ENCODE measurements around the gene PARD3B.

Gene PARD3B

GRCh38 chr2:205654878-205655605 lies 1109.8 kb downstream of the PARD3B start:
- Histone ChIP-seq H3K27ac (ENCODE audit: low read depth, low read length) (no peak overlapping the region), H3F3A (ENCODE audit: control insufficient read depth, insufficient read depth) (no peaks in the 10 kb centered on the region), H3K27me3 (ENCODE audit: control insufficient read depth, low read length) (no peaks in the 10 kb centered on the region), H3K9me2 (replicated peaks; ENCODE audit: control insufficient read depth, low read length) (no peaks in the 10 kb centered on the region), H3K4me1 (ENCODE audit: control insufficient read depth, low read length) (no peaks in the 10 kb centered on the region), H3K4me2 (ENCODE audit: low read length) (no peak overlapping the region), H3K4me3 (ENCODE audit: low read length) (no peak overlapping the region), H4K20me1 (ENCODE audit: control insufficient read depth, insufficient read depth, low read depth, low read length) (no peaks in the 10 kb centered on the region), H3K9me3 (ENCODE audit: control insufficient read depth, insufficient read depth, low read length) (no peaks in the 10 kb centered on the region), H3K36me3 (ENCODE audit: control insufficient read depth, low read length) (no peaks in the 10 kb centered on the region), H3K79me2 (ENCODE audit: control insufficient read depth, low read length) (no peaks in the 10 kb centered on the region)
- no peak for TF ChIP-seq CTCF (IDR thresholded peaks at IDR 0.05; ENCODE audit: low read depth, low read length, poor library complexity, severe bottlenecking)
- no peak for TF ChIP-seq EZH2phosphoT487 (IDR thresholded peaks at IDR 0.05; ENCODE audit: borderline replicate concordance, low read length)

- Histone ChIP-seq H3K4me2 (ENCODE audit: low read length) (no peak overlapping the region), H3K27me3 (ENCODE audit: control insufficient read depth, low read length) (0 out of 2 replicates have a peak, but pooled peaks cover 3% of the 10 kb centered on the region)
Observed at GRCh38 chr2:205655779-205656456, 1110.6 kb downstream of the PARD3B start.

GRCh38 chr2:205656461-205656860 lies 1111.2 kb downstream of the PARD3B start:
- no peak overlapping the region for H3K27ac ChIP-seq (ENCODE audit: low read depth, low read length)

More at GRCh38 chr2:205655779-205656456, 1110.6 kb downstream of the PARD3B start:
- H3K27ac ChIP-seq (ENCODE audit: low read depth, low read length), result no peak overlapping the region
- TF ChIP-seq CTCF (IDR thresholded peaks at IDR 0.05; ENCODE audit: low read depth, low read length, poor library complexity, severe bottlenecking) (no peak), EZH2phosphoT487 (IDR thresholded peaks at IDR 0.05; ENCODE audit: borderline replicate concordance, low read length) (no peak)
- no peaks in the 10 kb centered on the region for H3K79me2 ChIP-seq (ENCODE audit: control insufficient read depth, low read length)
- H3K4me3 ChIP-seq (ENCODE audit: low read length), result no peak overlapping the region
- no peaks in the 10 kb centered on the region for H3K36me3 ChIP-seq (ENCODE audit: control insufficient read depth, low read length)
- H4K20me1 ChIP-seq (ENCODE audit: control insufficient read depth, insufficient read depth, low read depth, low read length), result no peaks in the 10 kb centered on the region
- no peaks in the 10 kb centered on the region for H3K9me3 ChIP-seq (ENCODE audit: control insufficient read depth, insufficient read depth, low read length)
- H3K4me1 ChIP-seq (ENCODE audit: control insufficient read depth, low read length), result peaks cover 3% of the 10 kb centered on the region
- H3F3A ChIP-seq (ENCODE audit: control insufficient read depth, insufficient read depth), result no peaks in the 10 kb centered on the region
- H3K9me2 ChIP-seq (replicated peaks; ENCODE audit: control insufficient read depth, low read length), result no peaks in the 10 kb centered on the region

More at GRCh38 chr2:205656461-205656860, 1111.2 kb downstream of the PARD3B start:
- no peaks in the 10 kb centered on the region for H4K20me1 ChIP-seq (ENCODE audit: control insufficient read depth, insufficient read depth, low read depth, low read length)
- no peak overlapping the region for H3K4me2 ChIP-seq (ENCODE audit: low read length)
- H3K79me2 ChIP-seq (ENCODE audit: control insufficient read depth, low read length), result no peaks in the 10 kb centered on the region
- H3K9me2 ChIP-seq (replicated peaks; ENCODE audit: control insufficient read depth, low read length), result no peaks in the 10 kb centered on the region
- H3K36me3 ChIP-seq (ENCODE audit: control insufficient read depth, low read length), result no peaks in the 10 kb centered on the region
- no peaks in the 10 kb centered on the region for H3K9me3 ChIP-seq (ENCODE audit: control insufficient read depth, insufficient read depth, low read length)
- H3K4me3 ChIP-seq (ENCODE audit: low read length), result no peak overlapping the region
- H3F3A ChIP-seq (ENCODE audit: control insufficient read depth, insufficient read depth), result no peaks in the 10 kb centered on the region
- H3K27me3 ChIP-seq (ENCODE audit: control insufficient read depth, low read length), result 0 out of 2 replicates have a peak, but pooled peaks cover 3% of the 10 kb centered on the region
- TF ChIP-seq CTCF (IDR thresholded peaks at IDR 0.05; ENCODE audit: low read depth, low read length, poor library complexity, severe bottlenecking) (no peak), EZH2phosphoT487 (IDR thresholded peaks at IDR 0.05; ENCODE audit: borderline replicate concordance, low read length) (no peak)
- peaks cover 6% of the 10 kb centered on the region for H3K4me1 ChIP-seq (ENCODE audit: control insufficient read depth, low read length)
